HK-2 (cell line): Measurements from ENCODE around the gene RPS6KL1.

Source experiments
- DNase-seq: peaks from one replicate; pipeline ENCODE4 v3.0.0-alpha.2; 2018; ENCODE audit not compliant: unreplicated experiment

RPS6KL1 gene

GRCh38 chr14:74856366-74856765 is 66.7 kb downstream of the RPS6KL1 start:
- DNase-seq: no peak

GRCh38 chr14:74855945-74856344 is 67.1 kb downstream of the RPS6KL1 start:
- DNase-seq: no peak

GRCh38 chr14:74855021-74855420 is 68.0 kb downstream of the RPS6KL1 start:
- DNase-seq: no peak
